Esophagus muscularis mucosa (tissue), 4 donors: ENCODE results near the gene NUDT9. TPM values are rescaled to one million over a fixed set of nuclear protein-coding genes. Genes with fewer than 3 reads are reported as not detected.

Source experiments
- DNase-seq: peaks from one replicate; pipeline ENCODE4 v3.0.0-alpha.2; 2017; ENCODE audit errors: extremely low spot score
- H3K27ac ChIP-seq, 4 donors: fragments of 200-600 bp; sonication (generic); replicated peaks in 1 of 4; 1 replicate in 3 of 4; 2 replicates in 1 of 4; pipeline ENCODE4 v1.5.1; 2016 to 2019; ENCODE audit warnings: mild to moderate bottlenecking in 1 of 4
- H3K27me3 ChIP-seq, 4 donors: fragments of 200-600 bp; sonication (generic); one replicate each; pipeline versions ENCODE4 v1.5.1 to v1.6.0; 2016 to 2019
- H3K36me3 ChIP-seq, 4 donors: fragments of 200-600 bp; sonication (generic); one replicate each; pipeline ENCODE4 v1.5.1; 2016 to 2019
- H3K4me1 ChIP-seq, 4 donors: fragments of 200-600 bp; sonication (generic); one replicate each; pipeline ENCODE4 v1.5.1; 2016 to 2019
- H3K4me3 ChIP-seq, 4 donors: fragments of 200-600 bp; sonication (generic); 1 replicate in 2 of 4; 2 replicates in 2 of 4; pipeline ENCODE4 v1.5.1; 2016 to 2019; ENCODE audit warnings: mild to moderate bottlenecking in 4 of 4, moderate library complexity in 1 of 4
- H3K9me3 ChIP-seq, 4 donors: fragments of 200-600 bp; sonication (generic); 1 replicate in 3 of 4; 2 replicates in 1 of 4; pipeline ENCODE4 v1.5.1; 2016 to 2019
- EP300 ChIP-seq: sonication (generic); formaldehyde crosslinking; IDR thresholded peaks from one replicate; pipeline ENCODE4 v1.6.1; 2017; ENCODE audit warnings: antibody characterized with exemption
- POLR2A ChIP-seq: fragments of 450-650 bp; IDR thresholded peaks from one replicate; pipeline ENCODE4 v1.6.1; 2017; ENCODE audit warnings: antibody characterized with exemption, moderate library complexity, mild to moderate bottlenecking, low read depth
- POLR2AphosphoS5 ChIP-seq, 2 donors: sonication (generic); formaldehyde crosslinking; IDR thresholded peaks; one replicate each; pipeline ENCODE4 v1.6.1; 2017; ENCODE audit warnings: antibody characterized with exemption in 2 of 2
- WGBS: methylation state at CpG from one replicate; pipeline ENCODE4 v1.1.5; 2018; 5-methylcytosine and 5-hydroxymethylcytosine counted together
- intact Hi-C: fragments of 100-400 bp; cut with DNase I; formaldehyde crosslinking; loops from one replicate; pipeline ENCODE4 v1.15.1; 2023
- total RNA-seq, 4 donors: library from RNA; depleted of rRNA; stranded (reverse); fragments of >200 nt; gene quantifications; one replicate each; pipeline versions ENCODE4 v1.1.0 to v1.2.1, GENCODE V29; 2016
- TF ChIP-seq, protein P1 (sequence below), 3 experiments: fragments of 200-600 bp in 2 of 3; fragments of 450-650 bp in 1 of 3; sonication (generic) in 2 of 3; IDR thresholded peaks; one replicate each; pipeline ENCODE4 v1.5.1; 2017 to 2019; ENCODE audit warnings: antibody characterized with exemption in 3 of 3, mild to moderate bottlenecking in 2 of 3, moderate library complexity in 1 of 3

The NUDT9 gene, protein sequence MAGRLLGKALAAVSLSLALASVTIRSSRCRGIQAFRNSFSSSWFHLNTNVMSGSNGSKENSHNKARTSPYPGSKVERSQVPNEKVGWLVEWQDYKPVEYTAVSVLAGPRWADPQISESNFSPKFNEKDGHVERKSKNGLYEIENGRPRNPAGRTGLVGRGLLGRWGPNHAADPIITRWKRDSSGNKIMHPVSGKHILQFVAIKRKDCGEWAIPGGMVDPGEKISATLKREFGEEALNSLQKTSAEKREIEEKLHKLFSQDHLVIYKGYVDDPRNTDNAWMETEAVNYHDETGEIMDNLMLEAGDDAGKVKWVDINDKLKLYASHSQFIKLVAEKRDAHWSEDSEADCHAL
- 10 to 100 TPM; 15.1 to 26.6 (median 21.3) TPM for total RNA-seq

DNA sequence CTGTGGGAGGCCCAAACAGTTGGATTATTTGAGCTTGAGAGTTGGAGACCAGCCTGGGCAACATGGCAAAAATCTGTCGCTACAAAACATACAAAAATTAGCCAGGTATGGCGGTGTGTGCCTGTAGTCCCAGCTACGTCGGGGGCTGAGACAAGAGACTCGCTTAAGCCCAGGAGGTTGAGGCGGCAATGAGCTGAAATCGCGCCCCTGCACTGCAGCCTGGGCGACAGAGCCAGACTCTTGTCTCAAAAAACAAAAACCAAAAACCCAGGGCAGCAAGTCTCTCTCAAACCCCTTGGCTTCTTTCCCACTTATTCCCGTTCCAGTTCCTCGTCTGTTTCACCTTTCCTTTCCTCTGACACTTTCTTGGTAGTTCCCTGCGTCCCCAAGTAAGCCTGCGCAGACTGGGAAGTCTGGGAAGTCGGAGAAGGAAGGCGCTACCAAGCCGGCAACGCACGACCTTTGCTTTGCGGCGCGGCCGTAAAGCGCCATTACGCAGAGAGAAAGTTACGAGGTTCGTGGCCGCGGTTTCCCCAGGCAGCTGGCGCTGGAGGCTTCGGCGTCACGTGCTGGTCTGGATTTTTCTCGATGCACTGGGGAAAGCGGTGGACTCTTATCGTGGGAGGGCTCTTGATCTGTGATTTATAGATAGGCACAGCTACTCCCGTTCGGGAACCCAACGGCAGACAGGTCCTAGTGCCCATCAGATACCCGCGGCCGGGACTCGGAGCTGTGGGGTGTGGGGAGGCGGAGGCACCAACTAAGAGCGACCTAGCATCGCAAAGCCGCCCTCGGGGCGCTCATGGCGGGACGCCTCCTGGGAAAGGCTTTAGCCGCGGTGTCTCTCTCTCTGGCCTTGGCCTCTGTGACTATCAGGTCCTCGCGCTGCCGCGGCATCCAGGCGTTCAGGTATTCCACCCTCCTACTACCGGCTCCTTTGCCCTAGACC lies at the start of gene NUDT9:
Gene NUDT9, plus strand, starts transcription at position 470 of the 949 bp plus-strand sequence. Its CDS starts 333 bp downstream, at position 803.
- DNase-seq = peak; percentile 97
- peaks cover 18 to 41% (median 38%) of the 10 kb centered on the region in 4 donors for H3K4me1 ChIP-seq
- whole genome bisulfite sequencing = 2% methylated on average over 50 of the region's 58 CpGs
- intact Hi-C loops = loop anchor here (1.0 to 5.0 kb wide), 2 partner anchors 31 to 45 kb away; partner anchors contain the start of gene HSD17B11
- H3K27ac ChIP-seq = peak within 1 kb of the TSS; percentile 87 to 90 (median 88)
- TF ChIP-seq POLR2AphosphoS5 (IDR thresholded peaks at IDR 0.05) (peak; percentile 95 to 97), POLR2A (peak; percentile 30), EP300 (no peak)
- TF ChIP-seq, protein P1, sequence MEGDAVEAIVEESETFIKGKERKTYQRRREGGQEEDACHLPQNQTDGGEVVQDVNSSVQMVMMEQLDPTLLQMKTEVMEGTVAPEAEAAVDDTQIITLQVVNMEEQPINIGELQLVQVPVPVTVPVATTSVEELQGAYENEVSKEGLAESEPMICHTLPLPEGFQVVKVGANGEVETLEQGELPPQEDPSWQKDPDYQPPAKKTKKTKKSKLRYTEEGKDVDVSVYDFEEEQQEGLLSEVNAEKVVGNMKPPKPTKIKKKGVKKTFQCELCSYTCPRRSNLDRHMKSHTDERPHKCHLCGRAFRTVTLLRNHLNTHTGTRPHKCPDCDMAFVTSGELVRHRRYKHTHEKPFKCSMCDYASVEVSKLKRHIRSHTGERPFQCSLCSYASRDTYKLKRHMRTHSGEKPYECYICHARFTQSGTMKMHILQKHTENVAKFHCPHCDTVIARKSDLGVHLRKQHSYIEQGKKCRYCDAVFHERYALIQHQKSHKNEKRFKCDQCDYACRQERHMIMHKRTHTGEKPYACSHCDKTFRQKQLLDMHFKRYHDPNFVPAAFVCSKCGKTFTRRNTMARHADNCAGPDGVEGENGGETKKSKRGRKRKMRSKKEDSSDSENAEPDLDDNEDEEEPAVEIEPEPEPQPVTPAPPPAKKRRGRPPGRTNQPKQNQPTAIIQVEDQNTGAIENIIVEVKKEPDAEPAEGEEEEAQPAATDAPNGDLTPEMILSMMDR (IDR thresholded peaks at IDR 0.05) = peak in 1 of 3 experiments; percentile 5
- H3K27me3 ChIP-seq = no peaks in the 10 kb centered on the region
- peak within 1 kb of the TSS; percentile 62 to 83 (median 72) for H3K4me3 ChIP-seq
- H3K36me3 ChIP-seq = no peaks in the 10 kb centered on the region
- H3K9me3 ChIP-seq = no peaks in the 10 kb centered on the region

DNA sequence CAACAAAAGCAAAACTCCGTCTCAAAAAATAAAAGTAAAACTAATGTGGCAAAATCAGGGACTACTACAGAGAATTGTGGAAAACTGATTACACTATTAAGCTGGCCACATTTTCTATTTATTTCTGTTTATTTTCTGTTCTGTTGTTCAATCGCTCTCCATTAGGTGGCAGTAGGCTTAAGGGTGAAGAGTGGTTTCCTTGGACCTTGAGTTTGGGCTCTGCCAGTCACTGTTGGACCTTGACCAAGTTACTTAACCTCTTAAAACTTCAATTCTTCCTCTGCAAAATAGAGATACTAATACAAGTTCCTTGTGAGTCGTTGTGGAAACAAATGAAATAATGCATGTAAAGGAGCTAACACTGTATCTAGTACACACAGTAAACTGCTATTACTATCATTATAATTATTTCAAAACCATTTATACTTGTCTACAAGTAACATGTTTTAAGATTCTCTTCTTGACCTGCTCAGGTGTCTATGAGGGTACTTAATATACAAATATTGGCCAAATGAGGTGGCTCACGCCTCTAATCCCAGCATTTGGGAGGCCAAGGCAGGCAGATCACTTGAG lies 46.6 kb upstream of the NUDT9 start:
- TF ChIP-seq, protein P1 (IDR thresholded peaks at IDR 0.05) = peak; percentile 56 to 82 (median 67)
- TF ChIP-seq POLR2A (no peak), EP300 (no peak), POLR2AphosphoS5 (IDR thresholded peaks at IDR 0.05) (peak; percentile 42 to 52)
- 38% methylated on average over 4 of the region's 4 CpGs for WGBS

DNA sequence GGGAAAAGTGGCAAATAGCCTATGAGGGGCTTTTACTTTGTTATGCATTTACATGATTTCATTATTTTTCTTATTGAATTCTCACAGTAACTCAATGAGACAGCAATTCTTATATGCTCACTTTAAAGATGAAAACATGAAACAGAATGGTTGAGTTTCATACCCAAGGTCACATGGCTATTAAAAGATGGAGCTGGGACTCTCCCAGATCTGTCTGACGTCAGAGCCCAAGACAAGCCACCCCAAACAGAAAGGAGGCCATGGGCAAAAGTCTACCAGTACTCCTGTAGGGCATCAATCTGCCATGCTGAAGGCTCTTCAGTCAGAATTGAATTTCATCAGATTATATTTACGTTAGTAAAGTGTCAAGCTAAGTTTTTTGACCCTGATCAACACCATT lies 44.6 kb upstream of the NUDT9 start:
- Histone ChIP-seq H3K4me3 (no peak overlapping the region), H3K9me3 (no peaks in the 10 kb centered on the region), H3K36me3 (peaks cover 13 to 51% (median 27%) of the 10 kb centered on the region in 4 donors), H3K27me3 (no peaks in the 10 kb centered on the region), H3K27ac (no peak overlapping the region), H3K4me1 (peaks cover 0 to 19% (median 11%) of the 10 kb centered on the region in 4 donors)
- TF ChIP-seq POLR2A = no peak
- no peak for TF ChIP-seq POLR2AphosphoS5 (IDR thresholded peaks at IDR 0.05)
- 90% methylated on average over 2 of the region's 2 CpGs for WGBS
- intact Hi-C loops = loop anchor here (10.0 kb wide), 1 partner anchor 467 kb away; no protein-coding TSS in a partner anchor
- no peak for DNase-seq

More for the DNA sequence above, 46.6 kb upstream of the NUDT9 start:
- Histone ChIP-seq H3K27ac (peak overlapping the region in 2 of 4 donors; percentile 26 to 47), H3K4me1 (peaks cover 0 to 15% (median 8%) of the 10 kb centered on the region in 4 donors), H3K27me3 (no peaks in the 10 kb centered on the region), H3K4me3 (no peak overlapping the region), H3K9me3 (no peaks in the 10 kb centered on the region), H3K36me3 (peaks cover 10 to 59% (median 38%) of the 10 kb centered on the region in 4 donors)
- no peak for DNase-seq
- intact Hi-C loops = loop anchor here (2.0 to 10.0 kb wide), 2 partner anchors 91 to 469 kb away; no protein-coding TSS in a partner anchor

DNA sequence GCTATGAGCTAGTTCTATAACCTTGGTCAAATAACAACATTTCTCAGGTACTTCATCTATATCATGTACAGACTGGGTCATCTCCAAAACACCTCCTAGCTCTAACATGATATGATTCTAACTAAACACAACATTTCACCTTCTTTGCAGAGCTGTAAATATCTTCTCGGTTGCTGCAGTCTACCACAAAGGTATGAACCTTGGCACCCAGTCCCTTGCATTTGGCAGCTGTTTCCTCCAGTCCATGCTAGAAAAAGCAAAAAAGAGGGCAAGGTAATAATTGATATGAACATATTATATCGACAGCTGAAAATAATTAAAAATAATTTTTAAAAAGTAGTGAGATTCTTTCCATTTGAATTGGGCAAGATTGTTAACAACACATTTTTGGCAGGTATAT lies 40.3 kb upstream of the NUDT9 start:
- DNase-seq = no peak
- Histone ChIP-seq H3K36me3 (peaks cover 0 to 26% (median 13%) of the 10 kb centered on the region in 4 donors), H3K9me3 (no peaks in the 10 kb centered on the region), H3K4me3 (no peak overlapping the region), H3K27ac (no peak overlapping the region), H3K4me1 (peaks cover 0 to 18% (median 5%) of the 10 kb centered on the region in 4 donors), H3K27me3 (no peaks in the 10 kb centered on the region)
- intact Hi-C loops = no loop called here
- no peak for TF ChIP-seq POLR2AphosphoS5 (IDR thresholded peaks at IDR 0.05)
- TF ChIP-seq POLR2A = no peak
- TF ChIP-seq, protein P1 (IDR thresholded peaks at IDR 0.05) = no peak
- no peak for TF ChIP-seq EP300
- 61% methylated on average over 2 of the region's 2 CpGs for WGBS
